ENCODE measurements around the gene ANKRD37.

- TF ChIP-seq, protein P1, sequence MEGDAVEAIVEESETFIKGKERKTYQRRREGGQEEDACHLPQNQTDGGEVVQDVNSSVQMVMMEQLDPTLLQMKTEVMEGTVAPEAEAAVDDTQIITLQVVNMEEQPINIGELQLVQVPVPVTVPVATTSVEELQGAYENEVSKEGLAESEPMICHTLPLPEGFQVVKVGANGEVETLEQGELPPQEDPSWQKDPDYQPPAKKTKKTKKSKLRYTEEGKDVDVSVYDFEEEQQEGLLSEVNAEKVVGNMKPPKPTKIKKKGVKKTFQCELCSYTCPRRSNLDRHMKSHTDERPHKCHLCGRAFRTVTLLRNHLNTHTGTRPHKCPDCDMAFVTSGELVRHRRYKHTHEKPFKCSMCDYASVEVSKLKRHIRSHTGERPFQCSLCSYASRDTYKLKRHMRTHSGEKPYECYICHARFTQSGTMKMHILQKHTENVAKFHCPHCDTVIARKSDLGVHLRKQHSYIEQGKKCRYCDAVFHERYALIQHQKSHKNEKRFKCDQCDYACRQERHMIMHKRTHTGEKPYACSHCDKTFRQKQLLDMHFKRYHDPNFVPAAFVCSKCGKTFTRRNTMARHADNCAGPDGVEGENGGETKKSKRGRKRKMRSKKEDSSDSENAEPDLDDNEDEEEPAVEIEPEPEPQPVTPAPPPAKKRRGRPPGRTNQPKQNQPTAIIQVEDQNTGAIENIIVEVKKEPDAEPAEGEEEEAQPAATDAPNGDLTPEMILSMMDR (IDR thresholded peaks at IDR 0.05; ENCODE audit: borderline replicate concordance, extremely low read depth, low read length, poor library complexity, severe bottlenecking) = no peak
- no peak for TF ChIP-seq EZH2 (IDR thresholded peaks at IDR 0.05; ENCODE audit: borderline replicate concordance, low read depth, low read length, severe bottlenecking)
Observed at GRCh38 chr4:185381288-185382196, 15.1 kb upstream of the ANKRD37 start.

Measured in DND-41 (cell line).